ENCODE data around the gene CLN5.

CLN5 gene

GRCh38 chr13:76992548-76993001, 694 bp downstream of the CLN5 start:
- no peak for TF ChIP-seq CTCF (IDR thresholded peaks at IDR 0.05; ENCODE audit: borderline replicate concordance, insufficient read depth, low read depth, low read length)

DNA sequence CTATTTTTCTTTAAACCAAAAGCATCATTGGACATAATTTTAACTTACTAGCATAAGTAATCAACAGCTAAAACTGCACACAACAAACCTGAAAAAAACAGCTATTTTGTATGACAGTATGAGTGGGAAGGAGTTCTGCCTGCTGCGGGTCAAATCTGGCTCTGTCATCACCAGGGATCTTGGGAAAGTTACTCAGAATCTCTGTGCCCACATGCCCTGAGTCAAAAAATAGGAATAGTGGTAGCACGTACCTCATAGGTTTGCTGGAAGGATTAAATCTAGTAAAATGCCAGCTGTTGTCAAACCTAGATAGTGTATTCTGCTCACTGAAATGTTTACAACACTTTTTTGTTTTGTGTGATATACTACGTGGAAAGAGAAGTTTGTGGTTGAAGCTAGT, 1.1 kb downstream of the CLN5 start:
- peak overlapping the region; percentile 71 for H3K4me3 ChIP-seq (ENCODE audit: low read depth, low read length)
- no peak for TF ChIP-seq CTCF (IDR thresholded peaks at IDR 0.05; ENCODE audit: borderline replicate concordance, insufficient read depth, low read depth, low read length)

More at GRCh38 chr13:76992548-76993001, 694 bp downstream of the CLN5 start:
- H3K4me3 ChIP-seq (ENCODE audit: low read depth, low read length) = peak overlapping the region; percentile 71

DNA sequence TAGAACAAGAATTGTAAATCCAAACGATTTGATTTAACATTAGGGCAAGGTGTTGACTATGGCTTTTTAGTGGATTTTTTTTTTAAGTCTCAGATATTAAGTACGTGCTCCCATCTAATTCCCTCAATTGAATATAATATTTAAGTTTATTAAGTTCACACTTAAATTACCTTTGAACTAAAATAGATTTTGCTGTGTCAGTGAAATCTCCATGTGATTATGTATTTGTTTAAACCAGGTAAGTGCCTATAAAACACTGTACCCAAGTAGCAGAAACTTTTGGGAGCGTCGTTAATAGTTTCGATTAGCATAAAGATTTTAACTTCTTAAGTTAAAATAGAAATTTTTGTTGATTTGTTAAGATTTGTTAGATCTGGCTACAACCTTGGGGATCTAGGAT, 1.6 kb downstream of the CLN5 start:
- no peak for TF ChIP-seq CTCF (IDR thresholded peaks at IDR 0.05; ENCODE audit: borderline replicate concordance, insufficient read depth, low read depth, low read length)
- no peak overlapping the region for H3K4me3 ChIP-seq (ENCODE audit: low read depth, low read length)

GRCh38 chr13:76994281-76994680, 2.4 kb downstream of the CLN5 start:
- H3K4me3 ChIP-seq (ENCODE audit: low read depth, low read length) = no peak overlapping the region
- TF ChIP-seq CTCF (IDR thresholded peaks at IDR 0.05; ENCODE audit: borderline replicate concordance, insufficient read depth, low read depth, low read length) = no peak

- no peak for TF ChIP-seq CTCF (IDR thresholded peaks at IDR 0.05; ENCODE audit: borderline replicate concordance, insufficient read depth, low read depth, low read length)
- no peak overlapping the region for H3K4me3 ChIP-seq (ENCODE audit: low read depth, low read length)
Observed at GRCh38 chr13:77000475-77000874, 8.6 kb downstream of the CLN5 start.

DNA sequence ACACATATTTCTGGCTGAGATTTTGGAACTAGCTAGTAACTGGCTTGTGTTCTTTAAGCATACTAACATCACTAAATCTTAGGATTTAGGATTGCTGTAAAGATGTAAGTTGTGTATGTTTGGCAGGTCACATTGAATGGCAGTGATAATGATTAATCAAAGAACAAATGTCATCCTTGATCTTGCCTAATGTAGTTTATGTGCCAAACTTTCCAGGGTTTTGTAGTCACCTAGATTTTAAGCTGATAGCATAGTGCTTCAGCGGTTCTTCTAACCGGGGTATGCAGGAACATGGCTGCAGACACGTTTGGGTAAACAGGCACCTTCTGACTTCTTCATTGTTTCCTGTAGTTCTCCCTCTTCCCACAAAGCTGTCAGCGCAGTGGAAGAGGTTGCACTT, 9.7 kb downstream of the CLN5 start:
- no peak for TF ChIP-seq CTCF (IDR thresholded peaks at IDR 0.05; ENCODE audit: borderline replicate concordance, insufficient read depth, low read depth, low read length)
- H3K4me3 ChIP-seq (ENCODE audit: low read depth, low read length) = no peak overlapping the region

DNA sequence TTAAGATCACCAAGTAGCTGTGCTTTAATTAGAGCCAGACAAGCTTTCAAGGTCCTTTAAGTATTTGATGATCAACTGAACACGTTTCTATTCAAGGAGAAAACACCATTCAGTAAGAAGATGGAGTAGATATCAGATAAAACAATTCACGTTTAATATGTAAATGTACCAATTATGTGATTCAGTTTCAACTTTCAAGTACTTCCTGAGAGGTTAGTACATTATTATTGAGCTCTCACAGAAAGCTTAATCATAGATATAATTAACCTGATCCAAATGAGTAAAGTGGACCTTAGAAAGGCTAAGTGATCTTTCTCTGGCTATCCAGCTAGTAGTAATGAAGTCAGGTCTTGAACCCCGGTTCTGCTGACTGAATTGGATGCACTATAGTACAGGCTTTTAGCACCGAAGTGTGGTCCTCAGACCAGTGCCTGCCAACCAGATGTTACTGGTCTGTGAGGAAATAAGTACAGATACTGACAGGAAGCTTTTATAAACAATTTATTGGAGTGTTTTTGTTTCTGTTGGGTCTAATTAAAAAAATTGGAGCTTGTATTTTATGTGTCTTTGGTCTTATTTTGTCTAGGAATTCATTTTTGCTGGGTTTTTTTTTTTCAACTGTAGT, 10.2 kb downstream of the CLN5 start:
- TF ChIP-seq CTCF (IDR thresholded peaks at IDR 0.05; ENCODE audit: borderline replicate concordance, insufficient read depth, low read depth, low read length) = no peak
- no peak overlapping the region for H3K4me3 ChIP-seq (ENCODE audit: low read depth, low read length)

Measured in GM12875 (cell line).